ENCODE results near the gene R3HDM2.

Gene R3HDM2

DNA sequence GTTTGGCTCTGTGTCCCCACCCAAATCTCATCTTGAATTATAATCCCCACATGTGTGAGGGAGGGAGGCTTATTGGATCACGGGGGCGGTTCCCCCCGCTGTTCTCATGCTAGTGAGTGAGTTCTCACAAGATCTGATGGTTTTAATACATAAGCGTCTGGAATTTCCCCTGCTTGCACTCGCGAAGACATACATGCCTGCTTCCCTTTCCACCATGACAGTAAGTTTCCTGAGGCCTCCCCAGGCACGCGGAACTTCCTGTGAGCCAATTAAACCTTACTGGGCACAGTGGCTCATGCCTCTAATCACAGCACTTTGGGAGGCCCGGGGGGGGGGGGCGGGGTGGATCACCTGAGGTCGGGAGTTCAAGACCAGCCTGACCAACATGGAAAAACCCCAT is 60.8 kb downstream of the R3HDM2 start:
- TF ChIP-seq EZH2phosphoT487 (IDR thresholded peaks at IDR 0.05; ENCODE audit: borderline replicate concordance) = no peak
- TF ChIP-seq, protein P1, sequence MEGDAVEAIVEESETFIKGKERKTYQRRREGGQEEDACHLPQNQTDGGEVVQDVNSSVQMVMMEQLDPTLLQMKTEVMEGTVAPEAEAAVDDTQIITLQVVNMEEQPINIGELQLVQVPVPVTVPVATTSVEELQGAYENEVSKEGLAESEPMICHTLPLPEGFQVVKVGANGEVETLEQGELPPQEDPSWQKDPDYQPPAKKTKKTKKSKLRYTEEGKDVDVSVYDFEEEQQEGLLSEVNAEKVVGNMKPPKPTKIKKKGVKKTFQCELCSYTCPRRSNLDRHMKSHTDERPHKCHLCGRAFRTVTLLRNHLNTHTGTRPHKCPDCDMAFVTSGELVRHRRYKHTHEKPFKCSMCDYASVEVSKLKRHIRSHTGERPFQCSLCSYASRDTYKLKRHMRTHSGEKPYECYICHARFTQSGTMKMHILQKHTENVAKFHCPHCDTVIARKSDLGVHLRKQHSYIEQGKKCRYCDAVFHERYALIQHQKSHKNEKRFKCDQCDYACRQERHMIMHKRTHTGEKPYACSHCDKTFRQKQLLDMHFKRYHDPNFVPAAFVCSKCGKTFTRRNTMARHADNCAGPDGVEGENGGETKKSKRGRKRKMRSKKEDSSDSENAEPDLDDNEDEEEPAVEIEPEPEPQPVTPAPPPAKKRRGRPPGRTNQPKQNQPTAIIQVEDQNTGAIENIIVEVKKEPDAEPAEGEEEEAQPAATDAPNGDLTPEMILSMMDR (conservative IDR thresholded peaks at IDR 0.05; ENCODE audit: low read length) = no peak
- Histone ChIP-seq H4K20me1 (ENCODE audit: insufficient read depth, low read length, poor library complexity, severe bottlenecking) (no peaks in the 10 kb centered on the region), H3K4me3 (ENCODE audit: low read length, poor library complexity, severe bottlenecking) (no peak overlapping the region), H2AFZ (ENCODE audit: low read length) (no peak overlapping the region), H3K9me3 (ENCODE audit: insufficient read depth, low read depth, low read length) (no peaks in the 10 kb centered on the region; the same call in 1 of the 2 replicates), H3K4me1 (ENCODE audit: insufficient read depth, low read length, poor library complexity, severe bottlenecking) (no peaks in the 10 kb centered on the region), H3K27me3 (ENCODE audit: insufficient read depth, low read length, poor library complexity, severe bottlenecking) (no peaks in the 10 kb centered on the region), H3K36me3 (ENCODE audit: insufficient read depth, low read length) (no peaks in the 10 kb centered on the region), H3K9me2 (replicated peaks; ENCODE audit: low read depth, low read length) (no peaks in the 10 kb centered on the region), H3F3A (ENCODE audit: low read depth) (no peaks in the 10 kb centered on the region; the same call in 1 of the 2 replicates), H3K79me2 (ENCODE audit: insufficient read depth, low read length) (no peaks in the 10 kb centered on the region), H3K9ac (ENCODE audit: low read depth, low read length, poor library complexity, severe bottlenecking) (no peak overlapping the region), H3K4me2 (ENCODE audit: low read depth, low read length, poor library complexity, severe bottlenecking) (no peak overlapping the region)

DNA sequence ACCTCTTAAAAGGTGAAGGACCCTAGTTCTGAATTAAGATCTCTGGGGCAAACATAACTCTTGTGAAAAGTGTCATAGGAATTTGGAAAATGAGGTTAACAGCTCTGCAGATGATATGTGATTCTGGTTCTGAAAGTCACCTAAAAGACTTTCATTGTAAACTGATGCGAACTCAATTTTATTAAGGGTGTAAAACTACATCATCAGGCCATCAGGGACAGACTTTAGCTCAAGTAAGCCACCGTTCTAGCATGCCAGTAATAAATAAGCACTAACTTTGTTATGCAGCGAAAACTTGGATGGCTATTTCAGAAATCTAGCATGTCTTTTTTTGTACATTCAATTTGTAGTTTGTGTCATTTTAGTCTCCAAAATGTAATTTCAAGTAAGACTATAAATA is 61.6 kb downstream of the R3HDM2 start:
- Histone ChIP-seq H4K20me1 (ENCODE audit: insufficient read depth, low read length, poor library complexity, severe bottlenecking) (no peaks in the 10 kb centered on the region), H3K9me2 (replicated peaks; ENCODE audit: low read depth, low read length) (no peaks in the 10 kb centered on the region), H2AFZ (ENCODE audit: low read length) (no peak overlapping the region), H3K4me3 (ENCODE audit: low read length, poor library complexity, severe bottlenecking) (no peak overlapping the region), H3K4me1 (ENCODE audit: insufficient read depth, low read length, poor library complexity, severe bottlenecking) (no peaks in the 10 kb centered on the region), H3K9me3 (ENCODE audit: insufficient read depth, low read depth, low read length) (no peaks in the 10 kb centered on the region; the same call in 1 of the 2 replicates), H3K9ac (ENCODE audit: low read depth, low read length, poor library complexity, severe bottlenecking) (no peak overlapping the region), H3K4me2 (ENCODE audit: low read depth, low read length, poor library complexity, severe bottlenecking) (no peak overlapping the region), H3K79me2 (ENCODE audit: insufficient read depth, low read length) (no peaks in the 10 kb centered on the region), H3K36me3 (ENCODE audit: insufficient read depth, low read length) (no peaks in the 10 kb centered on the region), H3K27me3 (ENCODE audit: insufficient read depth, low read length, poor library complexity, severe bottlenecking) (no peaks in the 10 kb centered on the region), H3F3A (ENCODE audit: low read depth) (no peaks in the 10 kb centered on the region; the same call in 1 of the 2 replicates)
- TF ChIP-seq, protein P1 (conservative IDR thresholded peaks at IDR 0.05; ENCODE audit: low read length) = no peak
- TF ChIP-seq EZH2phosphoT487 (IDR thresholded peaks at IDR 0.05; ENCODE audit: borderline replicate concordance) = no peak

DNA sequence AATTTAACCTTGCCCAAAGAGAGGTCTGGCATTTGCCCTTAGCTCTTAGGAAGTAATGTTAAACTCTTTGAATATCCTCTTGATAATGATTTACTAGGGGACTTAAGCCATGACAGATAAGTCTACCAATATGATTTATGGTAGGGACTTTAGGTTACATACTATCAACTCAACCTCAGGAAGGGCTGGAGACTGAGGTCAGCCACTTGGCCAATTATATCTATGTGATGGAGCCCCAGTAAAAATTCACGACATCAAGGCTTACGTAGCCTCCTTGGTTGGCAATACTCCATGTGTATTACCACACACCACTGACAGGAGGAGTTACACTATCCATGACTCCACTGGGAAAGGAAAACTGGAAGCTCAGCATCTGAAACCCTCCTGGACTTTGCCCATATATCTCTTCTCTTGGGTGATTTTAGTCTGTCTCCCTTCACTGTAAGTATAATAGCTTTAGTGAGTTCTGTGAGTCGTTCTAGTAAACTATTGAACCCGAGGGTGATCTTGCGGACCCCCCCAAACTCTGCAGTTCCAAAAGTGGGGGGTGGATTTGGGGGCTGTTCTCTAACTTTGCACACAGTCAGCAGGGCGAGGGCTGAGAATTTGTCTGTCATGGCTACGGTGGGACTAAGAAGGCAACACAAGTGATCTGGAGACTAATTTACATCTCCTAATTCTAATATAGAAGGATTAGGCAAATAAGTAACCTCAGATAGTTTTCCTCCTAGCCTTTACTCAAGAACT is 62.3 kb downstream of the R3HDM2 start:
- no peak for TF ChIP-seq EZH2phosphoT487 (IDR thresholded peaks at IDR 0.05; ENCODE audit: borderline replicate concordance)
- TF ChIP-seq, protein P1 (conservative IDR thresholded peaks at IDR 0.05; ENCODE audit: low read length) = no peak
- no peaks in the 10 kb centered on the region for H3K27me3 ChIP-seq (ENCODE audit: insufficient read depth, low read length, poor library complexity, severe bottlenecking)

More for the DNA sequence above, 62.3 kb downstream of the R3HDM2 start:
- no peaks in the 10 kb centered on the region for H4K20me1 ChIP-seq (ENCODE audit: insufficient read depth, low read length, poor library complexity, severe bottlenecking)
- H2AFZ ChIP-seq (ENCODE audit: low read length) = no peak overlapping the region
- H3K4me2 ChIP-seq (ENCODE audit: low read depth, low read length, poor library complexity, severe bottlenecking) = no peak overlapping the region
- no peaks in the 10 kb centered on the region; the same call in 1 of the 2 replicates for H3K9me3 ChIP-seq (ENCODE audit: insufficient read depth, low read depth, low read length)
- H3K79me2 ChIP-seq (ENCODE audit: insufficient read depth, low read length) = no peaks in the 10 kb centered on the region
- H3K9ac ChIP-seq (ENCODE audit: low read depth, low read length, poor library complexity, severe bottlenecking) = no peak overlapping the region
- H3K4me3 ChIP-seq (ENCODE audit: low read length, poor library complexity, severe bottlenecking) = no peak overlapping the region
- no peaks in the 10 kb centered on the region for H3K36me3 ChIP-seq (ENCODE audit: insufficient read depth, low read length)
- H3K4me1 ChIP-seq (ENCODE audit: insufficient read depth, low read length, poor library complexity, severe bottlenecking) = no peaks in the 10 kb centered on the region
- no peaks in the 10 kb centered on the region; the same call in 1 of the 2 replicates for H3F3A ChIP-seq (ENCODE audit: low read depth)
- H3K9me2 ChIP-seq (replicated peaks; ENCODE audit: low read depth, low read length) = no peaks in the 10 kb centered on the region
